ENCODE measurements around the gene ABHD12.

ABHD12 gene

GRCh38 chr20:25380945-25381614, 9.6 kb downstream of the ABHD12 start:
- DNase-seq: no peak

- no peak for DNase-seq
Observed at GRCh38 chr20:25378884-25379733, 11.5 kb downstream of the ABHD12 start.

- DNase-seq: no peak
Observed at GRCh38 chr20:25378189-25378883, 12.3 kb downstream of the ABHD12 start.

GRCh38 chr20:25376886-25377285, 13.7 kb downstream of the ABHD12 start:
- no peak for DNase-seq

GRCh38 chr20:25376236-25376635, 14.4 kb downstream of the ABHD12 start:
- DNase-seq: no peak

- DNase-seq: no peak
Observed at GRCh38 chr20:25374842-25375241, 15.8 kb downstream of the ABHD12 start.

- DNase-seq: no peak
Observed at GRCh38 chr20:25372584-25373336, 17.9 kb downstream of the ABHD12 start.

- DNase-seq: no peak
Observed at GRCh38 chr20:25369971-25370370, 20.7 kb downstream of the ABHD12 start.

GRCh38 chr20:25369529-25369928, 21.1 kb downstream of the ABHD12 start:
- no peak for DNase-seq

- DNase-seq: no peak
Observed at GRCh38 chr20:25368976-25369375, 21.7 kb downstream of the ABHD12 start.

GRCh38 chr20:25368526-25368925, 22.1 kb downstream of the ABHD12 start:
- DNase-seq: no peak

- DNase-seq: no peak
Observed at GRCh38 chr20:25364879-25365699, 25.5 kb downstream of the ABHD12 start.

GRCh38 chr20:25364180-25364788, 26.4 kb downstream of the ABHD12 start:
- no peak for DNase-seq

- no peak for DNase-seq
Observed at GRCh38 chr20:25361287-25361683, 29.4 kb downstream of the ABHD12 start.

GRCh38 chr20:25360631-25361286, 29.9 kb downstream of the ABHD12 start:
- no peak for DNase-seq

GRCh38 chr20:25356271-25356933, 34.2 kb downstream of the ABHD12 start:
- no peak for DNase-seq

- DNase-seq: no peak
Observed at GRCh38 chr20:25355866-25356265, 34.8 kb downstream of the ABHD12 start.

GRCh38 chr20:25355011-25355595, 35.5 kb downstream of the ABHD12 start:
- DNase-seq: no peak

- DNase-seq: no peak
Observed at GRCh38 chr20:25353747-25354705, 36.6 kb downstream of the ABHD12 start.

All from CD4-positive, alpha-beta T cell treated with Interleukin-12 subunit alpha and Interleukin-12 subunit beta, for 1 hour (primary cell).